Breast epithelium (tissue), 3 donors: ENCODE data around the gene STK32A.

Experiments
- CTCF ChIP-seq, 3 donors: fragments of 450-650 bp; IDR thresholded peaks; one replicate each; pipeline ENCODE4 v1.5.1; 2016 to 2017; ENCODE audit warnings: antibody characterized with exemption in 3 of 3, mild to moderate bottlenecking in 3 of 3, moderate library complexity in 3 of 3
- POLR2A ChIP-seq: fragments of 450-650 bp; IDR thresholded peaks from one replicate; pipeline ENCODE4 v1.6.1; 2016; ENCODE audit warnings: antibody characterized with exemption, mild to moderate bottlenecking, moderate library complexity
- POLR2AphosphoS5 ChIP-seq, 3 donors: sonication (generic); formaldehyde crosslinking; IDR thresholded peaks; one replicate each; pipeline ENCODE4 v1.6.1; 2017; ENCODE audit warnings: antibody characterized with exemption in 3 of 3

- TF ChIP-seq POLR2AphosphoS5 (IDR thresholded peaks at IDR 0.05) (no peak), CTCF (IDR thresholded peaks at IDR 0.05) (no peak), POLR2A (no peak)
Observed at GRCh38 chr5:147373328-147373727, 138.5 kb downstream of the STK32A start.
